ENCODE measurements around the gene SUSD2.

Gene SUSD2

GRCh38 chr22:24207264-24208011 is 26.2 kb downstream of the SUSD2 start:
- ATAC-seq: peak; percentile 48
- TF ChIP-seq ZFP30 (CRISPR knock-in tag; IDR thresholded peaks at IDR 0.05) (no peak), CSRNP3 (CRISPR knock-in tag; IDR thresholded peaks at IDR 0.05) (no peak), CREB5 (CRISPR knock-in tag; IDR thresholded peaks at IDR 0.05; ENCODE audit: low read depth) (no peak), OSR1 (CRISPR knock-in tag; IDR thresholded peaks at IDR 0.05) (no peak), SNAI2 (CRISPR knock-in tag; IDR thresholded peaks at IDR 0.05) (no peak)
- TF ChIP-seq, protein P1, sequence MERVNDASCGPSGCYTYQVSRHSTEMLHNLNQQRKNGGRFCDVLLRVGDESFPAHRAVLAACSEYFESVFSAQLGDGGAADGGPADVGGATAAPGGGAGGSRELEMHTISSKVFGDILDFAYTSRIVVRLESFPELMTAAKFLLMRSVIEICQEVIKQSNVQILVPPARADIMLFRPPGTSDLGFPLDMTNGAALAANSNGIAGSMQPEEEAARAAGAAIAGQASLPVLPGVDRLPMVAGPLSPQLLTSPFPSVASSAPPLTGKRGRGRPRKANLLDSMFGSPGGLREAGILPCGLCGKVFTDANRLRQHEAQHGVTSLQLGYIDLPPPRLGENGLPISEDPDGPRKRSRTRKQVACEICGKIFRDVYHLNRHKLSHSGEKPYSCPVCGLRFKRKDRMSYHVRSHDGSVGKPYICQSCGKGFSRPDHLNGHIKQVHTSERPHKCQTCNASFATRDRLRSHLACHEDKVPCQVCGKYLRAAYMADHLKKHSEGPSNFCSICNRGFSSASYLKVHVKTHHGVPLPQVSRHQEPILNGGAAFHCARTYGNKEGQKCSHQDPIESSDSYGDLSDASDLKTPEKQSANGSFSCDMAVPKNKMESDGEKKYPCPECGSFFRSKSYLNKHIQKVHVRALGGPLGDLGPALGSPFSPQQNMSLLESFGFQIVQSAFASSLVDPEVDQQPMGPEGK (CRISPR knock-in tag; IDR thresholded peaks at IDR 0.05; ENCODE audit: borderline replicate concordance): peak; percentile 51; the same call in 1 of the 2 replicates

- no peak for TF ChIP-seq CSRNP3 (CRISPR knock-in tag; IDR thresholded peaks at IDR 0.05)
- TF ChIP-seq ISL1 (CRISPR knock-in tag; IDR thresholded peaks at IDR 0.05): peak; percentile 66; the same call in 1 of the 2 replicates
These were observed 26.9 kb downstream of the SUSD2 start for GRCh38 chr22:24208012-24208749.

DNA sequence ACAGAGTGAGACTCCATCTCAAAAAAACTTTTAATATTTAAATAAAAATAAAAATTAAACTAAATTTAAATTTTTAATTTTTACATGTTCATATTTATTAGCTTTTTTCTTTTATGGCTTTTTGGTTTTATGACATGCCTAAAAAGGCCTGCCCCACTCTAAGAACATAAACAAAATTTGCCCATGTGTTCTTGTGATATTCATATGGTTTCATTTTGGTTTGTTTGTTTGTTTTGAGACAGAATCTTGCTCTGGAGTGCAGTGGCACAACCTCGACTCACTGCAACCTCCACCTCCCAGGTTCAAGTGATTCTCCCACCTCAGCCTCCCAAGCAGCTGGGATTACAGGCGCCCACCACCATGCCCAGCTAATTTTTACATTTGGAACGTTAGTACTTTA is 27.7 kb downstream of the SUSD2 start:
- ATAC-seq: no peak

More at GRCh38 chr22:24208012-24208749, 26.9 kb downstream of the SUSD2 start:
- peak; percentile 91 for ATAC-seq

More for the DNA sequence above, 27.7 kb downstream of the SUSD2 start:
- no peak for TF ChIP-seq ESRRG (CRISPR knock-in tag; IDR thresholded peaks at IDR 0.05)
- TF ChIP-seq BACH2 (CRISPR knock-in tag; IDR thresholded peaks at IDR 0.05; ENCODE audit: borderline replicate concordance): no peak
- TF ChIP-seq ZFP30 (CRISPR knock-in tag; IDR thresholded peaks at IDR 0.05): no peak
- no peak for TF ChIP-seq TOX (CRISPR knock-in tag; IDR thresholded peaks at IDR 0.05; ENCODE audit: borderline replicate concordance)
- TF ChIP-seq CSRNP3 (CRISPR knock-in tag; IDR thresholded peaks at IDR 0.05): no peak
- TF ChIP-seq, protein P2, sequence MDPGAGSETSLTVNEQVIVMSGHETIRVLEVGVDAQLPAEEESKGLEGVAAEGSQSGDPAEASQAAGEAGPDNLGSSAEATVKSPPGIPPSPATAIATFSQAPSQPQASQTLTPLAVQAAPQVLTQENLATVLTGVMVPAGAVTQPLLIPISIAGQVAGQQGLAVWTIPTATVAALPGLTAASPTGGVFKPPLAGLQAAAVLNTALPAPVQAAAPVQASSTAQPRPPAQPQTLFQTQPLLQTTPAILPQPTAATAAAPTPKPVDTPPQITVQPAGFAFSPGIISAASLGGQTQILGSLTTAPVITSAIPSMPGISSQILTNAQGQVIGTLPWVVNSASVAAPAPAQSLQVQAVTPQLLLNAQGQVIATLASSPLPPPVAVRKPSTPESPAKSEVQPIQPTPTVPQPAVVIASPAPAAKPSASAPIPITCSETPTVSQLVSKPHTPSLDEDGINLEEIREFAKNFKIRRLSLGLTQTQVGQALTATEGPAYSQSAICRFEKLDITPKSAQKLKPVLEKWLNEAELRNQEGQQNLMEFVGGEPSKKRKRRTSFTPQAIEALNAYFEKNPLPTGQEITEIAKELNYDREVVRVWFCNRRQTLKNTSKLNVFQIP (CRISPR knock-in tag; IDR thresholded peaks at IDR 0.05; ENCODE audit: borderline replicate concordance, low read depth): no peak
- TF ChIP-seq RARB (CRISPR knock-in tag; IDR thresholded peaks at IDR 0.05): no peak
- no peak for TF ChIP-seq ZFP3 (CRISPR knock-in tag; IDR thresholded peaks at IDR 0.05)
- no peak for TF ChIP-seq ZNF565 (CRISPR knock-in tag; conservative IDR thresholded peaks at IDR 0.05; ENCODE audit: low read depth)
- TF ChIP-seq, protein P1 (CRISPR knock-in tag; IDR thresholded peaks at IDR 0.05; ENCODE audit: borderline replicate concordance): no peak
- no peak for TF ChIP-seq TSHZ2 (CRISPR knock-in tag; IDR thresholded peaks at IDR 0.05)
- no peak for TF ChIP-seq TCF4 (CRISPR knock-in tag; IDR thresholded peaks at IDR 0.05; ENCODE audit: borderline replicate concordance)
- no peak for TF ChIP-seq ISL1 (CRISPR knock-in tag; IDR thresholded peaks at IDR 0.05)
- no peak for TF ChIP-seq CSDC2 (CRISPR knock-in tag; IDR thresholded peaks at IDR 0.05)
- no peak for TF ChIP-seq CREB5 (CRISPR knock-in tag; IDR thresholded peaks at IDR 0.05; ENCODE audit: low read depth)

Measured in SK-N-SH treated with all-trans-retinoic acid at 6 μM for 48 hours (cell line).